Right lobe of liver (tissue), 4 donors: ENCODE data around the gene TRMT6.

Experiments
- CTCF ChIP-seq, 4 donors: fragments of 200-600 bp in 3 of 4; fragments of 450-650 bp in 1 of 4; IDR thresholded peaks; one replicate each; pipeline versions ENCODE4 v1.5.1 to v1.8.0; 2016 to 2022; ENCODE audit warnings: antibody characterized with exemption in 4 of 4, mild to moderate bottlenecking in 2 of 4
- POLR2A ChIP-seq: fragments of 450-650 bp; IDR thresholded peaks from one replicate; pipeline ENCODE4 v1.6.1; 2017; ENCODE audit warnings: antibody characterized with exemption, mild to moderate bottlenecking
- donor health status: DM: no; HTN: no; CAD: no.
- donor health status: DM: no; HTN: no; CAD: no.
- donor health status: DM: no; HTN: yes; CAD: no.

- TF ChIP-seq CTCF (IDR thresholded peaks at IDR 0.05) (no peak), POLR2A (no peak)
Observed at GRCh38 chr20:5969348-5969935, 19.1 kb upstream of the TRMT6 start.
